IPS-18a (cell line): Measurements from ENCODE around the gene OSBPL10.
"Not testable (repeated sequence)": the region's sequence is repeated elsewhere in the genome, so short reads cannot be mapped to it uniquely, and the experiment has no call there.

Experiments
- H3K27ac ChIP-seq: one replicate; pipeline ENCODE4 v1.5.1; 2013; ENCODE audit warnings: low read length
- H3K27me3 ChIP-seq: one replicate; pipeline ENCODE4 v1.6.1; 2013; ENCODE audit warnings: mild to moderate bottlenecking, low read length; ENCODE audit not compliant: control insufficient read depth, insufficient read depth
- H3K36me3 ChIP-seq: one replicate; pipeline ENCODE4 v1.6.1; 2013; ENCODE audit warnings: low read depth, low read length; ENCODE audit not compliant: control insufficient read depth
- H3K4me1 ChIP-seq: one replicate; pipeline ENCODE4 v1.6.1; 2013; ENCODE audit warnings: low read depth, low read length; ENCODE audit not compliant: control insufficient read depth
- H3K4me3 ChIP-seq: one replicate; pipeline ENCODE4 v1.5.1; 2013; ENCODE audit warnings: low read length
- H3K9ac ChIP-seq: one replicate; pipeline ENCODE4 v1.6.1; 2013; ENCODE audit warnings: mild to moderate bottlenecking, low read length, moderate library complexity
- H3K9me3 ChIP-seq: one replicate; pipeline ENCODE4 v1.6.1; 2013; ENCODE audit warnings: low read depth, low read length; ENCODE audit not compliant: control insufficient read depth

OSBPL10 gene

GRCh38 chr3:32009101-32009500, 28.0 kb upstream of the OSBPL10 start:
- peaks cover 5% of the 10 kb centered on the region for H3K4me1 ChIP-seq
- H3K9ac ChIP-seq: no peak overlapping the region

GRCh38 chr3:32004113-32004765, 23.2 kb upstream of the OSBPL10 start:
- H3K36me3 ChIP-seq: no peaks in the 10 kb centered on the region
- H3K4me3 ChIP-seq: no peak overlapping the region
- H3K27ac ChIP-seq: no peak overlapping the region
- H3K4me1 ChIP-seq: peaks cover 13% of the 10 kb centered on the region
- no peaks in the 10 kb centered on the region for H3K9me3 ChIP-seq
- H3K27me3 ChIP-seq: no peaks in the 10 kb centered on the region
- H3K9ac ChIP-seq: no peak overlapping the region

More at GRCh38 chr3:32009101-32009500, 28.0 kb upstream of the OSBPL10 start:
- Histone ChIP-seq H3K27ac (no peak overlapping the region), H3K36me3 (no peaks in the 10 kb centered on the region), H3K4me3 (no peak overlapping the region), H3K9me3 (no peaks in the 10 kb centered on the region), H3K27me3 (no peaks in the 10 kb centered on the region)

DNA sequence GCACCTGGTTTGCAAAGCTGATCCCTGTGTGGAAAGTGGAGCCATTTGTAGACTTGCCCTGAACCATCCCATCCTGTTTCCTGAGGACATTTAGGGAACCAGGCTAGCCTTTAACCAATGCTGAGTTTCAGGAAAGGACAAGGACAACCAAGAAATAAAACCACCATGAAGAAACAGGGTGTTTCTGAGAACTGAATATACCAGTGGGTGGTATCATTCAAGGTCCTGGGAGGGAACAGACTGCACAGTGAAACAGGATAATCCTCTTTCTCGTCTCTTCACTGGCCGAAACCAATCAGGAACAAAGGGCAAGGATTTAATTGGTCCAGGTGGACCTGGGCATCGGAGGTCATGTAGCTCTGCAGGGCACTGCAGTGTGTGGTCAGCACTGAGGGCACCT, 22.3 kb upstream of the OSBPL10 start:
- Histone ChIP-seq H3K4me1 (peaks cover 13% of the 10 kb centered on the region), H3K9me3 (no peaks in the 10 kb centered on the region), H3K36me3 (no peaks in the 10 kb centered on the region), H3K4me3 (no peak overlapping the region), H3K9ac (no peak overlapping the region), H3K27ac (no peak overlapping the region), H3K27me3 (no peaks in the 10 kb centered on the region)

- no peak overlapping the region for H3K4me3 ChIP-seq
- H3K9ac ChIP-seq: no peak overlapping the region
- H3K9me3 ChIP-seq: no peaks in the 10 kb centered on the region
- H3K36me3 ChIP-seq: no peaks in the 10 kb centered on the region
- H3K27ac ChIP-seq: no peak overlapping the region
- peaks cover 13% of the 10 kb centered on the region for H3K4me1 ChIP-seq
- H3K27me3 ChIP-seq: no peaks in the 10 kb centered on the region
These were observed 21.7 kb upstream of the OSBPL10 start for GRCh38 chr3:32002561-32003368.

GRCh38 chr3:32000877-32001276, 19.8 kb upstream of the OSBPL10 start:
- H3K9ac ChIP-seq: no peak overlapping the region
- no peaks in the 10 kb centered on the region for H3K36me3 ChIP-seq
- no peak overlapping the region for H3K4me3 ChIP-seq
- no peaks in the 10 kb centered on the region for H3K9me3 ChIP-seq
- no peak overlapping the region for H3K27ac ChIP-seq
- H3K27me3 ChIP-seq: no peaks in the 10 kb centered on the region
- H3K4me1 ChIP-seq: peaks cover 13% of the 10 kb centered on the region

GRCh38 chr3:31999907-32000439, 18.9 kb upstream of the OSBPL10 start:
- H3K27ac ChIP-seq: no peak overlapping the region
- no peak overlapping the region for H3K9ac ChIP-seq
- H3K36me3 ChIP-seq: no peaks in the 10 kb centered on the region
- H3K4me3 ChIP-seq: no peak overlapping the region
- no peaks in the 10 kb centered on the region for H3K9me3 ChIP-seq
- no peaks in the 10 kb centered on the region for H3K27me3 ChIP-seq
- peaks cover 13% of the 10 kb centered on the region for H3K4me1 ChIP-seq

DNA sequence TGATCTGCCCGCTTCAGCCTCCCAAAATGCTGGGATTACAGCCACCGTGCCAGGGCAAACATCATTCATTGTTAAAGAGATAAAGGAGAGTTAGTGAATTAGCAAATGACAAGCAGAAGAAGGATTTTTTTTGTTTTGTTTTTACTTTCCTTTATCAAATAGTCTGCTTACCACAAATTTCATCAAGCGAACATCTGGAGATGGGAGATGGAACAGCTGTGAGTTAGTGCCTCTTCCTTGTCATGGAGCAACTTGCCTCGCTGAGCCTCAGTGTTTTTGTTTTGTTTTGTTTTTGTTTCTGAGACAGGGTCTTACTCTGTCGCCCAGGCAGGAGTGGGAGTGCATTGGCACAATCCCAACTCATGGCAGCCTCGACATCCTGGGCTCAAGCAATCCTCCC, 16.4 kb upstream of the OSBPL10 start:
- Histone ChIP-seq H3K9me3 (no peaks in the 10 kb centered on the region), H3K4me3 (no peak overlapping the region), H3K27ac (no peak overlapping the region), H3K9ac (no peak overlapping the region), H3K36me3 (no peaks in the 10 kb centered on the region), H3K4me1 (no peaks in the 10 kb centered on the region), H3K27me3 (no peaks in the 10 kb centered on the region)

GRCh38 chr3:31996195-31996594, 15.1 kb upstream of the OSBPL10 start:
- no peaks in the 10 kb centered on the region for H3K9me3 ChIP-seq
- H3K27ac ChIP-seq: no peak overlapping the region
- no peaks in the 10 kb centered on the region for H3K27me3 ChIP-seq
- no peak overlapping the region for H3K4me3 ChIP-seq
- no peaks in the 10 kb centered on the region for H3K4me1 ChIP-seq
- H3K9ac ChIP-seq: no peak overlapping the region
- no peaks in the 10 kb centered on the region for H3K36me3 ChIP-seq

- H3K4me1 ChIP-seq, H3K27ac ChIP-seq, H3K27me3 ChIP-seq, H3K4me3 ChIP-seq, H3K9ac ChIP-seq, H3K9me3 ChIP-seq, H3K36me3 ChIP-seq: not testable (repeated sequence)
These were observed 14.0 kb upstream of the OSBPL10 start for GRCh38 chr3:31995026-31995425.

DNA sequence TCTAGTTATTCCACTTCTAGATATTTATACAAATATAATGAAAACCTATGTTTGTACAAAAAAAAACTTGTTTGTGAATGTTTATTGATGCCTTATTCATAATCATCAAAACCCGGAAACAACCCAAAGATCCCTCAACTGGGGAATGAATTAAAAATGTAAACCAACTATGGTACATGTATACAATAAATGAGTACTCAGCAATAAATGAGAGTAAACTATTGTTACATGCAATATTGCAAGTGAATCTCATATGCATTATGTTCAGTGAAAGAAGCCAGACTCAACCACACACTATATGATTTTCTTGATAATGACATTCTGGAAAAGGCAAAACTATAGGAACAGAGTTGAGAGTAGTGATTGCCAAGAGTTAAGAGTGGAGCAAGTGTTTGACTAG, 12.8 kb upstream of the OSBPL10 start:
- H3K36me3 ChIP-seq: no peaks in the 10 kb centered on the region
- H3K9ac ChIP-seq: no peak overlapping the region
- H3K27me3 ChIP-seq: no peaks in the 10 kb centered on the region
- peaks cover 8% of the 10 kb centered on the region for H3K9me3 ChIP-seq
- H3K4me3 ChIP-seq: no peak overlapping the region
- H3K27ac ChIP-seq: no peak overlapping the region
- no peaks in the 10 kb centered on the region for H3K4me1 ChIP-seq

DNA sequence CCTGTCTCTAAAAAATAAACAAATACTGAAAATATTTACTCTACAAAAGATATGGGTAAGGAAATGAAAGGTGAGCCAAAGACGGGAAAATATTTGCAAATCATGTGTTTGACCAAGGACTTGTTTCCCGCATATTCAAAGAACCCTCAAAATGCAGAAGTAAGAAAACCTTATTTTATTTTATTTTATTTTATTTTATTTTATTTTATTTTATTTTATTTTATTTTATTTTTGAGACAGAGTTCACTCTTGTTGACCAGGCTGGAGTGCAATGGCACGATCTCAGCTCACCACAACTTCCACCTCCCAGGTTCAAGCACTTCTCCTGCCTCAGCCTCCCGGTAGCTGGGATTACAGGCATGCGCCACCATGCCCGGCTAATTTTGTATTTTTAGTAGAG, 11.9 kb upstream of the OSBPL10 start:
- H3K4me3 ChIP-seq, H3K27me3 ChIP-seq, H3K9ac ChIP-seq, H3K9me3 ChIP-seq, H3K36me3 ChIP-seq, H3K27ac ChIP-seq, H3K4me1 ChIP-seq: not testable (repeated sequence)

GRCh38 chr3:31988271-31988670, 7.2 kb upstream of the OSBPL10 start:
- Histone ChIP-seq H3K27ac (no peak overlapping the region), H3K9me3 (peaks cover 8% of the 10 kb centered on the region), H3K36me3 (no peaks in the 10 kb centered on the region), H3K4me3 (no peak overlapping the region), H3K27me3 (no peaks in the 10 kb centered on the region), H3K9ac (no peak overlapping the region), H3K4me1 (no peaks in the 10 kb centered on the region)
